GM12801 (cell line): ENCODE data around the gene HILPDA.
"Not testable (repeated sequence)": the region's sequence is repeated elsewhere in the genome, so short reads cannot be mapped to it uniquely, and the experiment has no call there.

Experiments used
- CTCF ChIP-seq: IDR thresholded peaks from one replicate; pipeline ENCODE4 v1.5.1; 2011; ENCODE audit warnings: control low read depth; ENCODE audit not compliant: insufficient read length; ENCODE audit errors: extremely low read depth

Gene HILPDA

GRCh38 chr7:128459394-128459878 is 3.8 kb downstream of the HILPDA start:
- TF ChIP-seq CTCF, result no peak

GRCh38 chr7:128462460-128462859 is 6.8 kb downstream of the HILPDA start:
- TF ChIP-seq CTCF, result no peak

- not testable (repeated sequence) for TF ChIP-seq CTCF
Observed at GRCh38 chr7:128476402-128477335, 21.0 kb downstream of the HILPDA start, which contains the start of gene METTL2B. Gene METTL2B (plus strand): TSS chr7:128476748. CDS start chr7:128476766, 18 bp downstream.

- no peak for TF ChIP-seq CTCF
Observed at GRCh38 chr7:128497405-128497804, 41.7 kb downstream of the HILPDA start.
